CD14-positive monocyte (primary cell): ENCODE data around the gene CENPP. TPM values are rescaled to one million over a fixed set of nuclear protein-coding genes. Genes with fewer than 3 reads are reported as not detected.

Experiments
- DNase-seq, 3 donors: peaks; one replicate each; pipeline ENCODE4 v3.0.0-alpha.2; 2011 to 2022
- H2AFZ ChIP-seq: 2 replicates; pipeline ENCODE4 v1.6.0; 2012; ENCODE audit warnings: mild to moderate bottlenecking, low read depth, low read length, inconsistent platforms; ENCODE audit not compliant: insufficient read depth, poor library complexity, severe bottlenecking
- H3K27ac ChIP-seq, 2 donors: 1 replicate in 1 of 2; 2 replicates in 1 of 2; pipeline ENCODE4 v1.5.1; 2012 to 2013; ENCODE audit warnings: low read length in 2 of 2, control low read depth in 1 of 2, inconsistent platforms in 1 of 2, low read depth in 1 of 2, mild to moderate bottlenecking in 1 of 2
- H3K27me3 ChIP-seq, 2 donors: one replicate each; pipeline versions ENCODE4 v1.6.0 to v1.6.1; 2011 to 2013; ENCODE audit warnings: low read length in 2 of 2; ENCODE audit not compliant: control insufficient read depth in 2 of 2, insufficient read depth in 2 of 2
- H3K36me3 ChIP-seq, 2 donors: replicated peaks in 1 of 2; 1 replicate in 1 of 2; 2 replicates in 1 of 2; pipeline versions ENCODE4 v1.5.1 to v1.6.1; 2012 to 2013; ENCODE audit warnings: low read length in 2 of 2, control low read depth in 1 of 2, inconsistent platforms in 1 of 2, mild to moderate bottlenecking in 1 of 2; ENCODE audit not compliant: insufficient read depth in 2 of 2, control insufficient read depth in 1 of 2
- H3K4me1 ChIP-seq, 2 donors: 1 replicate in 1 of 2; 2 replicates in 1 of 2; pipeline versions ENCODE4 v1.5.1 to v1.6.1; 2012 to 2013; ENCODE audit warnings: low read length in 2 of 2, control low read depth in 1 of 2, inconsistent platforms in 1 of 2, mild to moderate bottlenecking in 1 of 2, moderate library complexity in 1 of 2; ENCODE audit not compliant: insufficient read depth in 2 of 2, control insufficient read depth in 1 of 2
- H3K4me2 ChIP-seq: replicated peaks from 2 replicates; pipeline ENCODE3; 2012; ENCODE audit warnings: low read length, moderate library complexity, mild to moderate bottlenecking; ENCODE audit not compliant: poor library complexity, severe bottlenecking; ENCODE audit errors: extremely low read depth
- H3K4me3 ChIP-seq, 3 experiments: fragments of 200-600 bp in 1 of 3; sonication (generic) in 1 of 3; replicated peaks in 1 of 3; 1 replicate in 2 of 3; 2 replicates in 1 of 3; pipeline ENCODE4 v1.5.1; 2011 to 2013; ENCODE audit warnings: low read length in 3 of 3, mild to moderate bottlenecking in 3 of 3, control low read depth in 2 of 3, low read depth in 2 of 3, inconsistent platforms in 1 of 3, moderate library complexity in 1 of 3
- H3K79me2 ChIP-seq: 2 replicates; pipeline ENCODE4 v1.6.0; 2012; ENCODE audit warnings: mild to moderate bottlenecking, control low read depth, inconsistent platforms, low read length, moderate library complexity; ENCODE audit not compliant: insufficient read depth
- H3K9ac ChIP-seq: 2 replicates; pipeline ENCODE4 v1.6.0; 2017; ENCODE audit warnings: low read length, mild to moderate bottlenecking; ENCODE audit not compliant: insufficient read depth, poor library complexity, severe bottlenecking
- H3K9me3 ChIP-seq, 2 donors: replicated peaks in 1 of 2; 1 replicate in 1 of 2; 2 replicates in 1 of 2; pipeline versions ENCODE4 v1.5.1 to v1.6.1; 2012 to 2013; ENCODE audit warnings: low read length in 2 of 2, control low read depth in 1 of 2; ENCODE audit not compliant: control insufficient read depth in 1 of 2, insufficient read depth in 1 of 2
- H4K20me1 ChIP-seq: 2 replicates; pipeline ENCODE4 v1.6.0; 2012; ENCODE audit warnings: mild to moderate bottlenecking, low read length, control low read depth, moderate library complexity; ENCODE audit not compliant: insufficient read depth
- H3K27ac Mint-ChIP-seq, 7 donors: one replicate each; pipeline ENCODE4 v1.8.0; 2020; ENCODE audit warnings: mild to moderate bottlenecking in 7 of 7, mixed read lengths in 7 of 7, moderate library complexity in 6 of 7, inconsistent platforms in 2 of 7
- H3K27me3 Mint-ChIP-seq, 3 donors: one replicate each; pipeline ENCODE4 v1.8.0; 2021 to 2022; ENCODE audit warnings: low read depth in 3 of 3, mild to moderate bottlenecking in 3 of 3, mixed read lengths in 3 of 3, moderate library complexity in 3 of 3, inconsistent platforms in 1 of 3
- H3K36me3 Mint-ChIP-seq, 2 donors: one replicate each; pipeline ENCODE4 v1.8.0; 2020; ENCODE audit warnings: mixed read lengths in 2 of 2, inconsistent platforms in 1 of 2, mild to moderate bottlenecking in 1 of 2
- H3K4me1 Mint-ChIP-seq: one replicate; pipeline ENCODE4 v1.8.0; 2020; ENCODE audit warnings: mild to moderate bottlenecking, mixed read lengths
- H3K4me3 Mint-ChIP-seq, 2 donors: one replicate each; pipeline ENCODE4 v1.8.0; 2020; ENCODE audit warnings: mild to moderate bottlenecking in 2 of 2, mixed read lengths in 2 of 2, moderate library complexity in 1 of 2
- H3K9me3 Mint-ChIP-seq, 7 donors: one replicate each; pipeline ENCODE4 v1.8.0; 2020 to 2022; ENCODE audit warnings: mixed read lengths in 7 of 7, mild to moderate bottlenecking in 6 of 7, moderate library complexity in 6 of 7, inconsistent platforms in 2 of 7
- CTCF ChIP-seq: fragments of 200-600 bp; IDR thresholded peaks from one replicate; pipeline ENCODE4 v1.8.0; 2022; ENCODE audit warnings: antibody characterized with exemption, mild to moderate bottlenecking
- WGBS: methylation state at CpG from one replicate; pipeline ENCODE4 v1.1.5; 2013; ENCODE audit warnings: missing lambda C conversion rate; ENCODE audit not compliant: insufficient coverage; 5-methylcytosine and 5-hydroxymethylcytosine counted together
- intact Hi-C, 2 donors: fragments of 100-400 bp; cut with micrococcal nuclease; formaldehyde crosslinking; loops; one replicate each; pipeline versions ENCODE4 v1.15.0 to v1.15.1; 2023
- polyA plus RNA-seq, 3 donors: library from polyadenylated mRNA; depleted of rRNA in 1 of 3; unstranded in 2 of 3; stranded (reverse) in 1 of 3; fragments of 300-500 nt in 2 of 3; fragments of >200 nt in 1 of 3; fragmentation: Illumina TruSeq in 2 of 3; gene quantifications; 1 replicate in 2 of 3; 2 replicates in 1 of 3; pipeline ENCODE4 v1.2.3, GENCODE V29; 2012 to 2021

CENPP gene
- polyA plus RNA-seq, 3 donors: 0.50 to 1.1 (median 1.1) TPM

GRCh38 chr9:92289708-92290390, 35.9 kb upstream of the CENPP start:
- Histone ChIP-seq H4K20me1 (no peaks in the 10 kb centered on the region), H3K79me2 (peaks cover 42% of the 10 kb centered on the region), H3K9ac (no peak overlapping the region), H3K4me3 (no peak overlapping the region), H3K27ac (no peak overlapping the region), H3K36me3 (peaks cover 26 to 45% of the 10 kb centered on the region in 2 donors), H3K9me3 (no peaks in the 10 kb centered on the region), H3K4me2 (no peak overlapping the region), H3K4me1 (peaks cover 14 to 23% of the 10 kb centered on the region in 2 donors), H2AFZ (no peak overlapping the region), H3K27me3 (no peaks in the 10 kb centered on the region)
- H3K27me3 Mint-ChIP-seq: no peaks in the 10 kb centered on the region
- no peak for DNase-seq
- H3K27ac Mint-ChIP-seq: no peak overlapping the region
- intact Hi-C loops: loop anchor here (5.0 to 10.0 kb wide), 2 partner anchors 37 to 175 kb away; partner anchors contain the start of genes SPTLC1 (in 2 of the 2), CENPP (in 1 of the 2) and NOL8 (in 1 of the 2)
- WGBS: no CpG with 5 or more reads among the region's 5 CpGs
- H3K9me3 Mint-ChIP-seq: no peaks in the 10 kb centered on the region
- H3K36me3 Mint-ChIP-seq: peaks cover 31 to 36% of the 10 kb centered on the region in 2 donors
- no peak overlapping the region for H3K4me3 Mint-ChIP-seq
- H3K4me1 Mint-ChIP-seq: peaks cover 19% of the 10 kb centered on the region
- no peak for TF ChIP-seq CTCF

GRCh38 chr9:92290785-92291429, 34.8 kb upstream of the CENPP start:
- TF ChIP-seq CTCF: no peak
- no peak overlapping the region for H3K27ac ChIP-seq
- H3K9me3 ChIP-seq: no peaks in the 10 kb centered on the region
- peaks cover 16 to 34% of the 10 kb centered on the region in 2 donors for H3K36me3 ChIP-seq
- Mint-ChIP-seq H3K36me3 (peaks cover 20 to 26% of the 10 kb centered on the region in 2 donors), H3K4me3 (no peak overlapping the region), H3K27ac (peak overlapping the region in 1 of 7 donors; percentile 33), H3K4me1 (peaks cover 20% of the 10 kb centered on the region), H3K9me3 (no peaks in the 10 kb centered on the region), H3K27me3 (no peaks in the 10 kb centered on the region)
- no peak for DNase-seq
- peaks cover 42% of the 10 kb centered on the region for H3K79me2 ChIP-seq
- H3K27me3 ChIP-seq: no peaks in the 10 kb centered on the region
- WGBS: no CpG with 5 or more reads among the region's 1 CpG
- no peak overlapping the region for H3K4me3 ChIP-seq
- no peak overlapping the region for H3K4me2 ChIP-seq
- H4K20me1 ChIP-seq: no peaks in the 10 kb centered on the region
- intact Hi-C loops: loop anchor here (5.0 to 10.0 kb wide), 2 partner anchors 36 to 176 kb away; partner anchors contain the start of genes SPTLC1 (in 2 of the 2), CENPP (in 1 of the 2) and NOL8 (in 1 of the 2)
- H2AFZ ChIP-seq: no peak overlapping the region
- H3K9ac ChIP-seq: no peak overlapping the region
- H3K4me1 ChIP-seq: peaks cover 14 to 23% of the 10 kb centered on the region in 2 donors
